Heart left ventricle (tissue), 13 donors: ENCODE measurements around the gene DROSHA.

Experiments used
- CTCF ChIP-seq, 12 donors: fragments of 200-600 bp; sonication (generic) in 4 of 12; IDR thresholded peaks; one replicate each; pipeline versions ENCODE4 v1.5.0 to v1.8.0; 2018 to 2022; ENCODE audit warnings: antibody characterized with exemption in 12 of 12, mild to moderate bottlenecking in 5 of 12
- POLR2A ChIP-seq, 2 donors: fragments of 450-650 bp; IDR thresholded peaks; one replicate each; pipeline ENCODE4 v1.6.1; 2017; ENCODE audit warnings: antibody characterized with exemption in 2 of 2, mild to moderate bottlenecking in 2 of 2, moderate library complexity in 2 of 2
- donor health status: ischemic (EF 13 %, LVEDD 7.1; RV severe dilation, severe dysfunction).
- donor health status: DM: no; HTN: yes; CAD: no.
- donor health status: DM: no; HTN: no; CAD: no.
- donor health status: ischemic (EF 25% LVEDD 6.9; RV normal size, moderate dysfunction).
- donor health status: ischemic (EF 25% LVEDD 5.7; RV mildly dilated, moderate dysfunction).
- donor health status: ischemic (EF 35%, LVEDD 5.7; RV mildly dilated, moderate dysfunction).
- donor health status: nonischemic (EF 11% LVEDD 7.7; RV severe dilation, severe dysfunction).
- donor health status: DM: yes; HTN: yes; CAD: no.
- donor health status: PGD.
- donor health status: ischemic (EF 29% LVEDD 5.4; RV normal size, mild dysfunction).
- donor health status: nonischemic (EF 23%, LVEDD 6.1; RV moderate dilation, normal function).

DNA sequence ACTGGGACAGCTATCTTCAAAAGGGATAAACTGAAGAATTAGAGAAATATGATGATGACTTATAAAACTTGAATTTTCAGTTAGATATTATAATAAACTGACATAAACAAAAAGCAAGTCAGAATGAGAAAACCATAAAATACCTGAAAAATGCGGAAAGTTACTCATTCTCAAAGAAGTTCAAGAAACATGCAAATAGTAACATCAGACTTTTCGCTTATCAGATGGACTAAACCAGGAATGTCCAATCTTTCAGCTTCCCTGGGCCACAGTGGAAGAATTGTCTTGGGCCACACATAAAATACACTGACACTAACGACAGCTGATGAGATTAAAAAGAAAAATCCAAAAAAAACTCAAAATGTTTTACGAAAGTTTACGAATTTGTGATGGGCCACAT, 53.9 kb downstream of the DROSHA start:
- TF ChIP-seq CTCF (IDR thresholded peaks at IDR 0.05): no peak
- TF ChIP-seq POLR2A (IDR thresholded peaks at IDR 0.05): no peak
